H54 (cell line): ENCODE data around the gene MAGI2.
A peak's percentile ranks its signal among the peaks of the same experiment; 100 is the strongest.

ENCODE experiments used
- DNase-seq: peaks from one replicate; pipeline ENCODE4 v3.0.0; 2011; ENCODE audit warnings: low spot score, mixed read lengths; ENCODE audit not compliant: insufficient read length
- FAIRE-seq: peaks from 3 replicates; lab custom pipeline; 2011; peaks lifted over from hg19 to GRCh38; lab: Jason Lieb, UNC
- POLR2A ChIP-seq: IDR thresholded peaks from 2 replicates; pipeline ENCODE4 v1.6.1; 2011; ENCODE audit warnings: low read depth, mild to moderate bottlenecking, low read length

MAGI2 gene

GRCh38 chr7:78463039-78463438 is 990.4 kb downstream of the MAGI2 start:
- FAIRE-seq (no peak), DNase-seq (no peak)
- no peak for TF ChIP-seq POLR2A

GRCh38 chr7:78450706-78451105 is 1002.8 kb downstream of the MAGI2 start:
- DNase-seq (no peak), FAIRE-seq (no peak)
- TF ChIP-seq POLR2A = no peak

DNA sequence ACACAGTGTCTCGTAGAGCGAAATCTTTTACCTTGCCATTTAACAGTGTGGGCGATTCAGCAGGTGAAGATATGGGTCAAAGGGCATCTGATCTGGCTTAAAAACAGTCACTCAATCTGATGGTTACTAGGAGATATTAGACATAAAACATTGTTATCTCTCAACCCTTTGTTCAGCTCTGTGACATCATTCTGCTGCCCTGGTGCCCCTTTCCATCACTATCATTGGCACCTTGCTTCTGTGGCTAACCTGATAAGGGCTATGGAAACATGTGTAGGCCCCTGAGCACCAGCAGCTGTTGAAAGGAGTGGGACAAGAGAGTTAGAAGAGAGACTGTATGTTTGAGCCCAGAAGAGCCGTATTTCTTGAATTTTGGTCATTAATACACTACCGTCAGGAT is 1004.6 kb downstream of the MAGI2 start:
- no peak for FAIRE-seq
- no peak for DNase-seq
- TF ChIP-seq POLR2A = no peak

DNA sequence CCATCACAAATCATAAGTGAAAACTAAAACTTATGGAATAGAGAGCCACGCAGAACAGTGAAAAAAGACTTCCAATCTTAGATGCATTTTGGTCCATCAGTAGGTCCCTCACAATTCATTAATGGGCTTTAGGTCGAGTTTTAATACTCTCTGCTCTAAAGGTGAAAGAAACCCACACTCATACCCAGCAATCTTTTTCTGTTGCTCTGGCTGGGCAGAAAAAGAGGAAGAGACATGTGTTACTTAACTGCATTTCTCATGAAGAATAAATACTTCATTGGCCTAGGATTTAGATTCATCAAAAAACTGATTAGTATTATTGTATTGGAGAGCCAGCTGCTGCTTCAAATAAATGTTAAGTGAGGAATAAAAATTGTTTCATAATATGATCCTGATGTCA is 1009.2 kb downstream of the MAGI2 start:
- TF ChIP-seq POLR2A = no peak
- FAIRE-seq = no peak
- DNase-seq = no peak

DNA sequence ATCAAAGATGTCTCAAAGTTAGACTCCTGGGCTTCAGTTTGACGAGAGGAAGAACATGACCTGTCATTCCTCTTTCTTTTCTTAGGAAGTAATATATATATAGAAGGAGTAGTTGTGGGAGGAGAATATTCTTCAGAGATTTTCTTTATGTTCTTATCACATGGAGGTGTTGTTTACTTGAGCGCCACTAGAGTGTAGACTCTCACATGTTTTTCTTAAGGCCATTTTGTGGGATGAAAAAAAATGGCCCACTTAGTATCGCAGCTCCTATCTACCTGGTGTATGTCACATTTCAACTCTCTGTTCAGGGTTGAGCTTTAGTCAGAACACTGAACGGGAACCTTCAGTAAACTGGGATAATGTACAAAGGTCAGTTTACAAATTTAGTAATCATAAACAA is 1009.7 kb downstream of the MAGI2 start:
- no peak for TF ChIP-seq POLR2A
- FAIRE-seq = no peak
- no peak for DNase-seq

DNA sequence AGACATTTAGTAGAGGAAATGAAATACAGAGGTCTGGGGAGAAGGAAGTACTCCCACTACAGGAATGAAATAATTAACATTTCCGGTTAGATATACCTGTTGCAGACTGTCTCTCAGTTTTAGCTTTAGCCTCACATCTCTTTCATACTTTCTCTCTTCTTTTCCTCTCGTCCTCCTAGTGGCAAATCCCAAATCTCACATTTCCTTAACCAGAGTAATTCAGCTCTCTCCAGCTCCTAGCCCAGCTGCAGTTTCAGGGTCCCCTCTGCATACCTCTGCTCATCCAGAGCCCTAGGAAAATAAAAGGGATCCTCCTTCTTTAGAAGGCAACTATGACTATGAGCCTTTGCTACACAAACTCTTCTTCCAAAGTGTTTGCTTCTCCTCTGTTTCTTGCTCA is 1011.7 kb downstream of the MAGI2 start:
- FAIRE-seq = no peak
- DNase-seq = no peak
- TF ChIP-seq POLR2A = no peak

GRCh38 chr7:78438433-78438832 is 1015.0 kb downstream of the MAGI2 start:
- DNase-seq = no peak
- FAIRE-seq = no peak
- no peak for TF ChIP-seq POLR2A

DNA sequence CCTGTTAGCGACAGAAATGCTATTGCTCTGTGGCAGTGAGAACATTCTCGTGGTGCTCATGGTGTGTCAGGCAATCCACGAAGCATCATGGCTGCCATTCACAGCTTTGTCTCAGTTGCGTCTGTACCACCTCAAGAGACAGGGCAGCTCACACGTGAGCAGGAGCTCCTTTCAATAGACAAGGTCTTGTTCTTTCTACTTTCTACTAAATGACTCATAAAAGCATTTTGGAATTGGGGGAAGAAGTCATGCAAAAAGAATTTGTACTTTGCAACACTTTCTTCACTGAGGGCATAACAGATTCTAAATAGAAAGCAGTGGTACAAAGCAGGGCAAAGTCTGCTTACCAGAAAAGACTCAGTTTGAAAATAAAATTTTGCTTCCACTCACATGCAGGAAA is 1016.3 kb downstream of the MAGI2 start:
- TF ChIP-seq POLR2A = no peak
- FAIRE-seq (peak; percentile 57), DNase-seq (peak; percentile 5)

GRCh38 chr7:78435355-78435754 is 1018.1 kb downstream of the MAGI2 start:
- no peak for TF ChIP-seq POLR2A
- DNase-seq (no peak), FAIRE-seq (no peak)

DNA sequence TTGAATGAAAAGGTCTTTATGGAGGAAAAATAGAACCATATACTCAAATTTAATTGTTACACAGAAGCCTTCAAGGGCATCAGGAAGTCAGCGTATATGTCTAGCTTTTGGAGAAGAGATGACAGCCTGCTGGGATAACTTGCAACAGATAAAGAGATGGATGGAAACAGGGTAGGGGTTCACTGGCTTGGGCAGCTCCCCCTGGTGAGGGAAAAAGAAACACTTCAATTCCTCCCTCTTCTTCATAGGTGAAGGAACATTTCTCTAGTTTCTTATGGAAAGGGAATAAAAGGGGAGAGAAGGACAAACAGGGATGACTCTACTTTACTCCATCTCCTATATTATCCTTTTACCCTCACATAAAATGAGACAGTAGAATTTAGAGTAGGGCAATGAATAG is 1019.2 kb downstream of the MAGI2 start:
- FAIRE-seq = no peak
- no peak for TF ChIP-seq POLR2A
- no peak for DNase-seq

DNA sequence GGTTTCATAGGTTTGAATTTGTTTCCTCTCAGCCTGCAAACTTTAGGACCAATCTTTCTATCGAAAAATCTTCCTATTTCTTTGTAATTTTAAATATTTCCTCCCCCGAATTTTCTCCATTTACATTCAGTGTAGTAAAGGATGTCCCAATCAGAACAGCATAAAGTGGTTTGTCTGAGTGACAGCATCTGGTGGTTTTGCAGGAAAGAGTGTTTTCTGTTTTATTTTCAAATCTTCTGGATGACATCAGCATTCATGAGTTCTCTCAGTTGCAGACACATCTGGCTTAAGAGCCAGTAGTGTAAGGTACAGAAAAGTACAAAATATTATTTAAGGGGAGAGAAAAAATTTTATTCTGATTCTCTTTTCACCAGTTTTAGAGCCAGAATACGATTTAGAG is 1020.0 kb downstream of the MAGI2 start:
- FAIRE-seq = no peak
- TF ChIP-seq POLR2A = no peak
- no peak for DNase-seq

DNA sequence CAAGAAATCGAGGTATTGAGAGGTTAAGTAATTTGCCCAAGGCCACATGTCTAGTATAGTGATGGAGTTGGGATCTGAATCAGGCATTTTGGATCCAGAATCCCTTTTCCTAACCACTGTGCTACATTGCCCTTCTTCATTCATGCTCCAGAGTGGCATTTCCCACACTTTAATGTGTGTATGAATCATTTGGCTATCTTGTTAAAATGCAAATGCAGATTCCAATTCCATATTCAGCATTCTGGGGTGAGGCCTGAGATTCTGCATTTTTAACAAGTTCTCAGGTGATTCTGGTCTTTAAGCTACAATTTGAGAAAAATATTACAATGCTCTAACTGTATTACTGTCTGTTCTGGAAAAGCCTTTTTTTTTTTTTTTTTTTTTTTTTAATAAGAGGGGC is 1023.6 kb downstream of the MAGI2 start:
- DNase-seq (no peak), FAIRE-seq (no peak)
- TF ChIP-seq POLR2A = no peak

- no peak for FAIRE-seq
- no peak for TF ChIP-seq POLR2A
- DNase-seq = no peak
Observed at GRCh38 chr7:78427209-78427608, 1026.3 kb downstream of the MAGI2 start.

GRCh38 chr7:78420001-78420400 is 1033.5 kb downstream of the MAGI2 start:
- no peak for FAIRE-seq

GRCh38 chr7:78417180-78417853 is 1036.2 kb downstream of the MAGI2 start:
- DNase-seq = no peak
- no peak for FAIRE-seq
- no peak for TF ChIP-seq POLR2A

More at GRCh38 chr7:78420001-78420400, 1033.5 kb downstream of the MAGI2 start:
- DNase-seq = no peak
- no peak for TF ChIP-seq POLR2A
